ENCODE measurements around the gene SRPRB. TPM values are rescaled to one million over a fixed set of nuclear protein-coding genes. Genes with fewer than 3 reads are reported as not detected.
A peak's percentile ranks its signal among the peaks of the same experiment; 100 is the strongest.
"Not testable (repeated sequence)": the region's sequence is repeated elsewhere in the genome, so short reads cannot be mapped to it uniquely, and the experiment has no call there.

SRPRB gene
- total RNA-seq, 1 donor from 2014 or later: 111 TPM

- H3K4me3 ChIP-seq (ENCODE audit: low read depth, low read length): no peak overlapping the region
- no peak for DNase-seq (ENCODE audit: low read depth)
- TF ChIP-seq CTCF (IDR thresholded peaks at IDR 0.05; ENCODE audit: insufficient read depth, low read length, severe bottlenecking): no peak
- peaks cover 2% of the 10 kb centered on the region for H3K27me3 ChIP-seq (ENCODE audit: control insufficient read depth, insufficient read depth, low read length)
- FAIRE-seq: no peak
- no peaks in the 10 kb centered on the region for H3K36me3 ChIP-seq (ENCODE audit: control insufficient read depth, insufficient read depth, low read length)
Measured at GRCh38 chr3:133775309-133775708, 30.3 kb upstream of the SRPRB start.

GRCh38 chr3:133775835-133776234, 29.8 kb upstream of the SRPRB start:
- Histone ChIP-seq H3K27me3 (ENCODE audit: control insufficient read depth, insufficient read depth, low read length) (peaks cover 2% of the 10 kb centered on the region), H3K36me3 (ENCODE audit: control insufficient read depth, insufficient read depth, low read length) (no peaks in the 10 kb centered on the region), H3K4me3 (ENCODE audit: low read depth, low read length) (no peak overlapping the region)
- DNase-seq (ENCODE audit: low read depth) (no peak), FAIRE-seq (no peak)
- TF ChIP-seq CTCF (IDR thresholded peaks at IDR 0.05; ENCODE audit: insufficient read depth, low read length, severe bottlenecking): no peak

- H3K27me3 ChIP-seq (ENCODE audit: control insufficient read depth, insufficient read depth, low read length): peaks cover 2% of the 10 kb centered on the region
- no peak overlapping the region for H3K4me3 ChIP-seq (ENCODE audit: low read depth, low read length)
- TF ChIP-seq CTCF (IDR thresholded peaks at IDR 0.05; ENCODE audit: insufficient read depth, low read length, severe bottlenecking): no peak
- no peaks in the 10 kb centered on the region for H3K36me3 ChIP-seq (ENCODE audit: control insufficient read depth, insufficient read depth, low read length)
- DNase-seq (ENCODE audit: low read depth) (no peak), FAIRE-seq (peak; percentile 13)
Measured at GRCh38 chr3:133776794-133777438, 28.7 kb upstream of the SRPRB start.

- DNase-seq (ENCODE audit: low read depth): no peak
Measured at GRCh38 chr3:133777807-133778568, 27.6 kb upstream of the SRPRB start.

GRCh38 chr3:133779626-133780203, 25.9 kb upstream of the SRPRB start:
- FAIRE-seq (no peak), DNase-seq (ENCODE audit: low read depth) (no peak)
- TF ChIP-seq CTCF (IDR thresholded peaks at IDR 0.05; ENCODE audit: insufficient read depth, low read length, severe bottlenecking): no peak
- Histone ChIP-seq H3K36me3 (ENCODE audit: control insufficient read depth, insufficient read depth, low read length) (no peaks in the 10 kb centered on the region), H3K27me3 (ENCODE audit: control insufficient read depth, insufficient read depth, low read length) (peaks cover 2% of the 10 kb centered on the region), H3K4me3 (ENCODE audit: low read depth, low read length) (no peak overlapping the region)

More at GRCh38 chr3:133777807-133778568, 27.6 kb upstream of the SRPRB start:
- Histone ChIP-seq H3K36me3 (ENCODE audit: control insufficient read depth, insufficient read depth, low read length) (no peaks in the 10 kb centered on the region), H3K27me3 (ENCODE audit: control insufficient read depth, insufficient read depth, low read length) (peaks cover 2% of the 10 kb centered on the region), H3K4me3 (ENCODE audit: low read depth, low read length) (no peak overlapping the region)
- FAIRE-seq: no peak
- no peak for TF ChIP-seq CTCF (IDR thresholded peaks at IDR 0.05; ENCODE audit: insufficient read depth, low read length, severe bottlenecking)

- not testable (repeated sequence) for H3K27me3 ChIP-seq (ENCODE audit: control insufficient read depth, insufficient read depth, low read length); H3K36me3 ChIP-seq (ENCODE audit: control insufficient read depth, insufficient read depth, low read length); H3K4me3 ChIP-seq (ENCODE audit: low read depth, low read length); DNase-seq (ENCODE audit: low read depth); FAIRE-seq
Measured at GRCh38 chr3:133780756-133781155, 24.9 kb upstream of the SRPRB start.

All from bronchial epithelial cell (primary cell).